Gastrocnemius medialis (tissue), 4 donors: Measurements from ENCODE around the gene EYA4. TPM values are rescaled to one million over a fixed set of nuclear protein-coding genes. Genes with fewer than 3 reads are reported as not detected.
A peak's percentile ranks its signal among the peaks of the same experiment; 100 is the strongest.

Experiments
- ATAC-seq, 2 donors: fragments of 150-250 bp; one replicate each; pipeline ENCODE4 v1.9.1; 2016
- DNase-seq, 2 donors: peaks; one replicate each; pipeline ENCODE4 v3.0.0-alpha.2; 2019
- H3K27ac ChIP-seq, 4 donors: fragments of 200-600 bp; sonication (generic); 1 replicate in 1 of 4; 2 replicates in 3 of 4; pipeline ENCODE4 v1.5.1; 2016 to 2018; ENCODE audit warnings: mild to moderate bottlenecking in 2 of 4, moderate library complexity in 1 of 4
- H3K27me3 ChIP-seq, 3 donors: fragments of 200-600 bp; sonication (generic) in 2 of 3; 1 replicate in 1 of 3; 2 replicates in 2 of 3; pipeline versions ENCODE4 v1.5.1 to v1.6.0; 2016 to 2019; ENCODE audit warnings: mild to moderate bottlenecking in 1 of 3, moderate library complexity in 1 of 3
- H3K36me3 ChIP-seq, 2 donors: fragments of 200-600 bp; sonication (generic) in 1 of 2; one replicate each; pipeline ENCODE4 v1.5.1; 2017 to 2018
- H3K4me1 ChIP-seq, 2 donors: fragments of 200-600 bp; sonication (generic) in 1 of 2; one replicate each; pipeline ENCODE4 v1.5.1; 2016 to 2017; ENCODE audit warnings: mild to moderate bottlenecking in 2 of 2
- H3K4me3 ChIP-seq, 4 donors: fragments of 200-600 bp; sonication (generic) in 3 of 4; 1 replicate in 1 of 4; 2 replicates in 3 of 4; pipeline ENCODE4 v1.5.1; 2016 to 2019; ENCODE audit warnings: mild to moderate bottlenecking in 2 of 4
- H3K9me3 ChIP-seq, 3 donors: fragments of 200-600 bp; sonication (generic) in 2 of 3; 1 replicate in 1 of 3; 2 replicates in 2 of 3; pipeline ENCODE4 v1.5.1; 2016 to 2019
- CTCF ChIP-seq, 5 experiments: fragments of 450-650 bp in 3 of 5; fragments of 200-600 bp in 2 of 5; sonication (generic) in 2 of 5; IDR thresholded peaks in 4 of 5; conservative IDR thresholded peaks in 1 of 5; 1 replicate in 4 of 5; 2 replicates in 1 of 5; pipeline ENCODE4 v1.5.1; 2016 to 2019; ENCODE audit warnings: antibody characterized with exemption in 5 of 5, mild to moderate bottlenecking in 3 of 5, moderate library complexity in 3 of 5
- POLR2A ChIP-seq, 2 donors: fragments of 450-650 bp; IDR thresholded peaks; one replicate each; pipeline ENCODE4 v1.6.1; 2017; ENCODE audit warnings: antibody characterized with exemption in 2 of 2, mild to moderate bottlenecking in 2 of 2, moderate library complexity in 2 of 2
- in situ Hi-C, 4 donors: fragments of 200-750 bp; cut with MboI; loops; one replicate each; pipeline versions ENCODE4 v1.15.0 to v1.8.0; 2017; ENCODE audit warnings: low sequenced_read_pairs in 4 of 4
- intact Hi-C: fragments of 100-400 bp; cut with DNase I; formaldehyde crosslinking; loops from one replicate; pipeline ENCODE4 v1.15.1; 2023; ENCODE audit warnings: low total_unique reads
- total RNA-seq, 4 donors: library from RNA; depleted of rRNA; stranded (reverse); fragments of >200 nt; gene quantifications; one replicate each; pipeline versions ENCODE4 v1.1.0 to v1.2.3, GENCODE V29; 2016

The EYA4 gene
- total RNA-seq, 4 donors from 2014 or later = 33.7 to 110 (median 62.1) TPM

DNA sequence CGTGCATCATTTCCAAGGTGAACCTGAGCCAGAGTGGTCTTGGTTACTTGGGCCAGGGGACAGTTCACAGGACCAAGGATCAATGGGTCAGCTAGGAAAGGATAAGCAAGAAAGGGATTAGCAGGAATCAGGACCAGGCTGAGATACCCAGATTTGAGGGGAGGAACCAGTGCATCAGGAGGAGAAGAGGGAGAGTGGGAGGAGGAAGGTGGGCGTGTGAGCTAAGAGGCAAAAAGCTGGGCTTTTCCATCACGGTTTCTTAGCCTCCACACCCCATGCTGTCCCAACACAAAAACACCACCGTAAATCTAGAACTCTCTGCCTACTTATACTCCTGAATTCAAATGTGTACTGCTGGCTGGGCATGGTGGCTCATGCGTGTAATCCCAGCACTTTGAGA, 27.5 kb downstream of the EYA4 start:
- DNase-seq (no peak), ATAC-seq (no peak)
- intact Hi-C loops (no loop called here), in situ Hi-C loops (no loop called here)
- TF ChIP-seq CTCF (IDR thresholded peaks at IDR 0.05 in 4 of 5, conservative IDR thresholded peaks at IDR 0.05 in 1 of 5) (no peak), POLR2A (IDR thresholded peaks at IDR 0.05) (no peak)
- Histone ChIP-seq H3K27me3 (no peaks in the 10 kb centered on the region), H3K4me3 (no peak overlapping the region), H3K4me1 (peaks cover 28 to 46% of the 10 kb centered on the region in 2 donors), H3K9me3 (no peaks in the 10 kb centered on the region), H3K36me3 (no peaks in the 10 kb centered on the region), H3K27ac (no peak overlapping the region)

GRCh38 chr6:133274813-133275212, 33.7 kb downstream of the EYA4 start:
- in situ Hi-C loops = no loop called here

GRCh38 chr6:133275213-133275612, 34.1 kb downstream of the EYA4 start:
- Histone ChIP-seq H3K4me1 (peaks cover 22 to 24% of the 10 kb centered on the region in 2 donors), H3K36me3 (peaks cover 0 to 7% of the 10 kb centered on the region in 2 donors), H3K27me3 (no peaks in the 10 kb centered on the region), H3K4me3 (no peak overlapping the region), H3K9me3 (no peaks in the 10 kb centered on the region), H3K27ac (peak overlapping the region in 1 of 4 donors; percentile 53)
- no peak for TF ChIP-seq CTCF (IDR thresholded peaks at IDR 0.05 in 4 of 5, conservative IDR thresholded peaks at IDR 0.05 in 1 of 5)
- no peak for TF ChIP-seq POLR2A (IDR thresholded peaks at IDR 0.05)
- ATAC-seq = no peak
- intact Hi-C loops = no loop called here
- in situ Hi-C loops = no loop called here
- DNase-seq = no peak

More at GRCh38 chr6:133274813-133275212, 33.7 kb downstream of the EYA4 start:
- intact Hi-C loops = no loop called here
- H3K4me1 ChIP-seq = peaks cover 22% of the 10 kb centered on the region in 2 donors
- no peaks in the 10 kb centered on the region for H3K27me3 ChIP-seq
- H3K36me3 ChIP-seq = peaks cover 0 to 7% of the 10 kb centered on the region in 2 donors
- no peak for ATAC-seq
- no peak overlapping the region for H3K27ac ChIP-seq
- no peak for DNase-seq
- H3K4me3 ChIP-seq = no peak overlapping the region
- H3K9me3 ChIP-seq = no peaks in the 10 kb centered on the region
- no peak for TF ChIP-seq CTCF (IDR thresholded peaks at IDR 0.05 in 4 of 5, conservative IDR thresholded peaks at IDR 0.05 in 1 of 5)
- TF ChIP-seq POLR2A (IDR thresholded peaks at IDR 0.05) = no peak

- DNase-seq (no peak), ATAC-seq (peak; percentile 20 to 54)
- intact Hi-C loops (no loop called here), in situ Hi-C loops (no loop called here)
- Histone ChIP-seq H3K4me1 (peaks cover 32 to 33% of the 10 kb centered on the region in 2 donors), H3K27me3 (no peaks in the 10 kb centered on the region), H3K36me3 (peaks cover 0 to 7% of the 10 kb centered on the region in 2 donors), H3K4me3 (no peak overlapping the region), H3K9me3 (no peaks in the 10 kb centered on the region), H3K27ac (peak overlapping the region in 3 of 4 donors; percentile 44 to 55 (median 53))
- TF ChIP-seq CTCF (IDR thresholded peaks at IDR 0.05 in 4 of 5, conservative IDR thresholded peaks at IDR 0.05 in 1 of 5) (no peak), POLR2A (IDR thresholded peaks at IDR 0.05) (no peak)
Measured at GRCh38 chr6:133277228-133277899, 36.2 kb downstream of the EYA4 start.
